Adipose tissue (tissue), 3 donors: ENCODE data around the gene APOA4. TPM values are rescaled to one million over a fixed set of nuclear protein-coding genes. Genes with fewer than 3 reads are reported as not detected.

Experiments
- H3K27ac ChIP-seq: one replicate; pipeline ENCODE4 v1.5.1; 2013; ENCODE audit warnings: low read depth, low read length
- WGBS, 3 donors: extraction: QIAGEN DNeasy Blood & Tissue Kit; methylation state at CpG; one replicate each; pipeline ENCODE4 v1.1.7; 2013; 5-methylcytosine and 5-hydroxymethylcytosine counted together
- polyA plus RNA-seq, 3 donors: library from polyadenylated mRNA; stranded (reverse); fragments of 200-250 nt; gene quantifications; one replicate each; pipeline ENCODE4 v1.2.3, GENCODE V29; 2013
- donor health status: healthy with polysubstance abuse.
- donor health status: Bipolar disorder and iron deficiency.
- donor health status: healthy.

The APOA4 gene
- polyA plus RNA-seq, 3 donors = 0.31 to 1.4 TPM; not detected in 1

DNA sequence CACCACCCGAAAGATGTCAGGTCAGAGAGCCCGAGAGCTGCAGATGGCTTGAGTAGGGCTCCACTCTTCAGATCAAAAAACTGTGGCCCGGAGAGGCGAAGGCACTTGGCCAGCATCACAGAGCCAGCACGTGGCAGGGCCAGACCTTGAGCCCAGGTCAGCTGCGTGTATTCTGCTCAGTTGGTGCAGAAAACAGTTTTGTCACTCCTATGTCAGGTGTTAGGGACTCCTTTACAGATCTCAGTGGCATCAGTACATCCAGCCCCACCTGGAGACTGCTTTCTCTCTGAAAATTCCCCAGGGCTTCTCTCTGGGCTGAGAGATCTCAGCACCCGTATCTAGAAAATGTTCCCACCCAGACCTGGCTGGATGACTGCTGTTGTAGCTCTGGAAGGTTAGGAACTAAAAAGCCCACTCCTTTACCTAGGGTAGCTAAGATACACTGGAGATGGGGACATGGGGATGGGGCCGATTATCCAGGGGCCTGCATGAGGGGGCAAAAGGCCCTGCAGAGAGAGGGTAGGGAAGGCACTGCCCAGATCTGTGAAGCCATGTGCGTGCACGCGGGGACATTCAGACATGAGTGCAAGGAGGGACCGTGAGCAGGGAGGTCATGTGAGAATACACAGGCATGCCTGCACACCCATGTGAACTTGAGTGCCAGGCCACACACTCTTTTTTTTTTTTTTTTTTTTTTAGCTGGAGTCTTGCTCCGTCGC, 10.9 kb upstream of the APOA4 start:
- H3K27ac ChIP-seq = no peak overlapping the region
- 71 to 95% (median 91%) methylated on average over 12 to 14 of the region's 14 CpGs for WGBS, 3 donors

DNA sequence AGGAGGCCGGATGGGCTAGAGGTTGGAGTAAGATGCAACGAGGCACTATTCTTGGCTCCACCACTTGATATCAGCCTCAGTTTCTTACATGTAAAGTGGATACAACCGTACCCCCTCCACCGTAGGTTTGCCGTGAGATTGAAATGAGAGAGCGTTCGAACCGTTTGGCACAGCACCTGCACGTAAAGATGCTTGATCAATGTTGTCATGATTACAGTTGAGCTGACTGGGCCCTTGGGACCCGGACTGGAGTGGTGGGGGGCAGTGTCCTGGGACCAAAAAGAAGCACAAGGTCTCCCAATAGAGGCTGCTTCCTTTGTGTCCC, 10.3 kb upstream of the APOA4 start:
- WGBS, 3 donors = 93 to 95% (median 94%) methylated on average over 10 of the region's 10 CpGs
- H3K27ac ChIP-seq = no peak overlapping the region

DNA sequence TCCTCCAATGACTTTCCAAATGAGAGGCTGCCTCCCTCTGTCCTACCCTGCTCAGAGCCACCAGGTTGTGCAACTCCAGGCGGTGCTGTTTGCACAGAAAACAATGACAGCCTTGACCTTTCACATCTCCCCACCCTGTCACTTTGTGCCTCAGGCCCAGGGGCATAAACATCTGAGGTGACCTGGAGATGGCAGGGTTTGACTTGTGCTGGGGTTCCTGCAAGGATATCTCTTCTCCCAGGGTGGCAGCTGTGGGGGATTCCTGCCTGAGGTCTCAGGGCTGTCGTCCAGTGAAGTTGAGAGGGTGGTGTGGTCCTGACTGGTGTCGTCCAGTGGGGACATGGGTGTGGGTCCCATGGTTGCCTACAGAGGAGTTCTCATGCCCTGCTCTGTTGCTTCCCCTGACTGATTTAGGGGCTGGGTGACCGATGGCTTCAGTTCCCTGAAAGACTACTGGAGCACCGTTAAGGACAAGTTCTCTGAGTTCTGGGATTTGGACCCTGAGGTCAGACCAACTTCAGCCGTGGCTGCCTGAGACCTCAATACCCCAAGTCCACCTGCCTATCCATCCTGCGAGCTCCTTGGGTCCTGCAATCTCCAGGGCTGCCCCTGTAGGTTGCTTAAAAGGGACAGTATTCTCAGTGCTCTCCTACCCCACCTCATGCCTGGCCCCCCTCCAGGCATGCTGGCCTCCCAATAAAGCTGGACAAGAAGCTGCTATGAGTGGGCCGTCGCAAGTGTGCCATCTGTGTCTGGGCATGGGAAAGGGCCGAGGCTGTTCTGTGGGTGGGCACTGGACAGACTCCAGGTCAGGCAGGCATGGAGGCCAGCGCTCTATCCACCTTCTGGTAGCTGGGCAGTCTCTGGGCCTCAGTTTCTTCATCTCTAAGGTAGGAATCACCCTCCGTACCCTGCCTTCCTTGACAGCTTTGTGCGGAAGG, 9.5 kb upstream of the APOA4 start:
- 80 to 83% (median 82%) methylated on average over 12 to 13 of the region's 13 CpGs for WGBS, 3 donors
- H3K27ac ChIP-seq = no peak overlapping the region

DNA sequence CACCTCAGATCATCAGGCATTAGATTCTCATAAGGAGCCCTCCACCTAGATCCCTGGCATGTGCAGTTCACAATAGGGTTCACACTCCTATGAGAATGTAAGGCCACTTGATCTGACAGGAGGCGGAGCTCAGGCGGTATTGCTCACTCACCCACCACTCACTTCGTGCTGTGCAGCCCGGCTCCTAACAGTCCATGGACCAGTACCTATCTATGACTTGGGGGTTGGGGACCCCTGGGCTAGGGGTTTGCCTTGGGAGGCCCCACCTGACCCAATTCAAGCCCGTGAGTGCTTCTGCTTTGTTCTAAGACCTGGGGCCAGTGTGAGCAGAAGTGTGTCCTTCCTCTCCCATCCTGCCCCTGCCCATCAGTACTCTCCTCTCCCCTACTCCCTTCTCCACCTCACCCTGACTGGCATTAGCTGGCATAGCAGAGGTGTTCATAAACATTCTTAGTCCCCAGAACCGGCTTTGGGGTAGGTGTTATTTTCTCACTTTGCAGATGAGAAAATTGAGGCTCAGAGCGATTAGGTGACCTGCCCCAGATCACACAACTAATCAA, 8.8 kb upstream of the APOA4 start:
- no peak overlapping the region for H3K27ac ChIP-seq
- WGBS, 3 donors = 87 to 97% (median 96%) methylated on average over 7 of the region's 7 CpGs

DNA sequence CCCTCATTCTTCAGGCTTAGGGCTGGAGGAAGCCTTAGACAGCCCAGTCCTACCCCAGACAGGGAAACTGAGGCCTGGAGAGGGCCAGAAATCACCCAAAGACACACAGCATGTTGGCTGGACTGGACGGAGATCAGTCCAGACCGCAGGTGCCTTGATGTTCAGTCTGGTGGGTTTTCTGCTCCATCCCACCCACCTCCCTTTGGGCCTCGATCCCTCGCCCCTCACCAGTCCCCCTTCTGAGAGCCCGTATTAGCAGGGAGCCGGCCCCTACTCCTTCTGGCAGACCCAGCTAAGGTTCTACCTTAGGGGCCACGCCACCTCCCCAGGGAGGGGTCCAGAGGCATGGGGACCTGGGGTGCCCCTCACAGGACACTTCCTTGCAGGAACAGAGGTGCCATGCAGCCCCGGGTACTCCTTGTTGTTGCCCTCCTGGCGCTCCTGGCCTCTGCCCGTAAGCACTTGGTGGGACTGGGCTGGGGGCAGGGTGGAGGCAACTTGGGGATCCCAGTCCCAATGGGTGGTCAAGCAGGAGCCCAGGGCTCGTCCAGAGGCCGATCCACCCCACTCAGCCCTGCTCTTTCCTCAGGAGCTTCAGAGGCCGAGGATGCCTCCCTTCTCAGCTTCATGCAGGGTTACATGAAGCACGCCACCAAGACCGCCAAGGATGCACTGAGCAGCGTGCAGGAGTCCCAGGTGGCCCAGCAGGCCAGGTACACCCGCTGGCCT, 7.2 kb upstream of the APOA4 start:
- no peak overlapping the region for H3K27ac ChIP-seq
- WGBS, 3 donors = 90 to 96% (median 93%) methylated on average over 17 of the region's 17 CpGs

DNA sequence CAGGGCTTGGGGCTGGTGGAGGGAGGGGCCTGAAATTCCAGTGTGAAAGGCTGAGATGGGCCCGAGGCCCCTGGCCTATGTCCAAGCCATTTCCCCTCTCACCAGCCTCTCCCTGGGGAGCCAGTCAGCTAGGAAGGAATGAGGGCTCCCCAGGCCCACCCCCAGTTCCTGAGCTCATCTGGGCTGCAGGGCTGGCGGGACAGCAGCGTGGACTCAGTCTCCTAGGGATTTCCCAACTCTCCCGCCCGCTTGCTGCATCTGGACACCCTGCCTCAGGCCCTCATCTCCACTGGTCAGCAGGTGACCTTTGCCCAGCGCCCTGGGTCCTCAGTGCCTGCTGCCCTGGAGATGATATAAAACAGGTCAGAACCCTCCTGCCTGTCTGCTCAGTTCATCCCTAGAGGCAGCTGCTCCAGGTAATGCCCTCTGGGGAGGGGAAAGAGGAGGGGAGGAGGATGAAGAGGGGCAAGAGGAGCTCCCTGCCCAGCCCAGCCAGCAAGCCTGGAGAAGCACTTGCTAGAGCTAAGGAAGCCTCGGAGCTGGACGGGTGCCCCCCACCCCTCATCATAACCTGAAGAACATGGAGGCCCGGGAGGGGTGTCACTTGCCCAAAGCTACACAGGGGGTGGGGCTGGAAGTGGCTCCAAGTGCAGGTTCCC, 6.5 kb upstream of the APOA4 start, which contains the start of gene APOC3:
APOC3 (plus strand) TSS at position 383 of the 659 bp plus-strand sequence. CDS start 676 bp downstream, outside the sequence.
- 65 to 72% (median 66%) methylated on average over 9 of the region's 9 CpGs for WGBS, 3 donors
- no peak within 1 kb of the TSS for H3K27ac ChIP-seq

DNA sequence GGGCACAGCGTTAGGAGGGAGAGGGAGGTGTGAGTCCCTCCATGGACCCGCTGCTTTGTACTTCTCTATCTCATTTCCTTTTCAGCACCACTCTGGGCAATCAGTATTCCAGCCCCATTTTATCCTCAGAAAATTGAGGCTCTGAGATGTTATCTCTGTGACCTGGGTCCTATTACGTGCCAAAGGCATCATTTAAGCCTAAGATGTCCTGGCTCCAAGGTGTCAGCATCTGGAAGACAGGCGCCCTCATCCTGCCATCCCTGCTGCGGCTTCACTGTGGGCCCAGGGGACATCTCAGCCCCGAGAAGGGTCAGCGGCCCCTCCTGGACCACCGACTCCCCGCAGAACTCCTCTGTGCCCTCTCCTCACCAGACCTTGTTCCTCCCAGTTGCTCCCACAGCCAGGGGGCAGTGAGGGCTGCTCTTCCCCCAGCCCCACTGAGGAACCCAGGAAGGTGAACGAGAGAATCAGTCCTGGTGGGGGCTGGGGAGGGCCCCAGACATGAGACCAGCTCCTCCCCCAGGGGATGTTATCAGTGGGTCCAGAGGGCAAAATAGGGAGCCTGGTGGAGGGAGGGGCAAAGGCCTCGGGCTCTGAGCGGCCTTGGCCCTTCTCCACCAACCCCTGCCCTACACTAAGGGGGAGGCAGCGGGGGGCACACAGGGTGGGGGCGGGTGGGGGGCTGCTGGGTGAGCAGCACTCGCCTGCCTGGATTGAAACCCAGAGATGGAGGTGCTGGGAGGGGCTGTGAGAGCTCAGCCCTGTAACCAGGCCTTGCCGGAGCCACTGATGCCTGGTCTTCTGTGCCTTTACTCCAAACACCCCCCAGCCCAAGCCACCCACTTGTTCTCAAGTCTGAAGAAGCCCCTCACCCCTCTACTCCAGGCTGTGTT, 5.8 kb upstream of the APOA4 start:
- no peak overlapping the region for H3K27ac ChIP-seq
- WGBS, 3 donors = 68 to 70% (median 68%) methylated on average over 16 of the region's 16 CpGs

DNA sequence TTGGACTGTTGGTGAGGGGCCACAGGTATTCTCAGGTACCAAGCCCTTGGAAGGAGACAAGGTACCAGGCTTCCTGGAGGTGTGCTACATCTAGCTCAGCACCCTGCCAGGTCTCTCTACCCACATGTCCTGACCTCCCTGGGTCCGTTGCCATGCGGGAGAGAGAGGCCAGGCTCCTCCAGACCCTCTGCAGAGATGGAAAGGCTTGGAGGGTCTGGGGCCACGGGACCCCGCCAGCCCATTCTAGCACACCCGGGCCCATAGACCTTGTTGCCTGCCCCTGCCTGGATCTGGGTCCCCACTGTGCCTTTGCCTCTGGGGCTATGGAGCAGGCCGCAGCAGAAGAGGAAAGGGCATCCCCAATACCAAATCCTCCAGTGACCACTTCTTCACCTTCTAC, 4.4 kb upstream of the APOA4 start:
- WGBS, 3 donors = 85 to 96% (median 94%) methylated on average over 6 of the region's 6 CpGs
- no peak overlapping the region for H3K27ac ChIP-seq

DNA sequence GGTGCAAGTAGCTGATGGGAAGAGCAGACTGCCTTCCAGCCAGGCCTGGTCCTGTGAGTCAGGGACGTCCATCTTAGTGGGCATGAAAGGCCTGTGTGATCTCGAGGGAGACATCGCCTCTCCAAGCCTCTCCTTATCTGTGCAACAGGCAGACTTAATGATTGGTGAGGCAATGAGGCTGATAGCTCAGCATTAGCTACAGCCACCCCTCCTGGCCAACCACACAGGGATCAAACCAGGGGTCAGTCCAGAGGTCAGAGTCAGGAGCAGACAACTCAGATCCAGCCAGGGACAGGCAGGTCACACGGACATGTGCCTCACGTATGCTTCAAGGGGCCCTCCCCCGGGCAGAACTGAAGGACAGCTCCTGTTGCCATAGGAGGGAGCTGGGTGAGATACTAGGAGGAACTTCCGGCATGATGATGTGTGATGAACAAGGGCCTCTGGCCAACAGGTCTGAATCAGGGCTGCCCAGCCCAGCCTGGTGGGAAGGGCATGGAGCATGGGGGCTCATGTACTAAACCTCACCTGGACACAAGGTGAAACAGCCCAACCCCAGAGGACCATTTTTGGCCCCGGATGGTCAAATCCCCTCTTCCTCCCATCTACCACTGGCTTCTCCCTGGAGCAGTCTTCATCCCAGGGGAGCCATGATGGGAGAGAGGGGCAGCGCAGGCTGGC, 3.8 kb upstream of the APOA4 start:
- no peak overlapping the region for H3K27ac ChIP-seq
- WGBS, 3 donors = 78 to 82% (median 78%) methylated on average over 9 of the region's 9 CpGs

DNA sequence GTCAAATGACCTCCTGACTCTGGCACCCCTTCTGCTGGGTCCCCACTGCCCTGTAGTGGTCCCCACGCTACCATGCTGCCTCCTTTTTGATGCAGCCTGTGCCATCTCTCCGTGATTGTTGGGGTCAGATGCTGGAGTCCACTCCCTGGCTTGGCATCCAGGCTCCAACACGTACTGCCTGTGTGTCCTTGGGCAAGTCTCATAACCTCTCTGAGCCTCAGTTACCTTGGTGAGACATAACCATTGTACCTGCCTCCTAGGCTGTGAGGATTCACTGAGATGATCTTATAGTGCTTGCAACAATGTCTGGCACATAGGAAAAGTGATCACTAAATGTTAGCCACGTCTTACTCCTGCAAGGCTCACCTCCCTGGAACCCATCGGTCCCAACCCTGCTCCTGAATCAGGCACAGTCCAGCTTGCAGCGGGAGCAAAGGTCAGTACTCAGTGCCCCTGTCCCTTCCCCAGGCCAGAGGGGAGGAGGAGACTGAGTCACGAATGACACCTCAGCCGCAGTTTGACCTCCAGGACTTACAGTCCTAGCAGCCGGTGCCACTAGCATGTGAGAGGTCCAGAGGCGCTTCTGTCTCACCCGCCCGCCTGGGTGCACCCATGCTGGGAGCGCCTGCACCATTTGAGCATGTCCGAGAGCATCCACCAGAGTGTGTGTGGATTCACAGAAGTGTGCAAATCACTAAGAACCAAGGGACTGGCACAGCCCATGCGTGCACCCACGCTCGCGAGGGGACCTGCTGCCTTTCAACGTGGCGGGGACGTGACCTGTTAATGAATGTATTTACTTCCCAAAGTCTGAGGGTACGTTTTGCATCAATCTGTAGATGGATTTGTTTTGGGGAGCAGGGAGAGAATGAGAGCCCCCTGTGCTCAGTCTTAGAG, 3.0 kb upstream of the APOA4 start:
- 79 to 81% (median 80%) methylated on average over 21 to 22 of the region's 22 CpGs for WGBS, 3 donors
- H3K27ac ChIP-seq = no peak overlapping the region

DNA sequence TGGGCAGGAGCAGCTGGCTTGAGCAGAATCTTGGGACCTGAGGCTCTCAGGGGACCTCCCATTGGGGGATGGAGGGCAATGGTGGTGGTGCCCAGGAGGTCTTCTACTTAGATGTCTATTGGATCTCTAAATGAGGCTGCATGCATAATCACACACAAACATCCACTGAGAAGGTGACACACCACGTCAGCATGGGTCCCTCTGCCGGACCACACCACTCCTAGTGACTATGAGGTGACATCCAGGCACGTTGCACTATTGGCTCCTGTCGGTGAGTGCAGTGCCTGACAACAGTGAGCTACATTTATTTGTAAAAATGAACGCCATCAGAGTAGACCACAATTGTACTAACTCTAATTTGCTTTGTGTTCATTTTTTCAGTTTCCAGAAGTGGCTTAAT, 2.3 kb upstream of the APOA4 start:
- WGBS, 3 donors = 77 to 88% (median 81%) methylated on average over 5 of the region's 5 CpGs
- H3K27ac ChIP-seq = no peak overlapping the region

DNA sequence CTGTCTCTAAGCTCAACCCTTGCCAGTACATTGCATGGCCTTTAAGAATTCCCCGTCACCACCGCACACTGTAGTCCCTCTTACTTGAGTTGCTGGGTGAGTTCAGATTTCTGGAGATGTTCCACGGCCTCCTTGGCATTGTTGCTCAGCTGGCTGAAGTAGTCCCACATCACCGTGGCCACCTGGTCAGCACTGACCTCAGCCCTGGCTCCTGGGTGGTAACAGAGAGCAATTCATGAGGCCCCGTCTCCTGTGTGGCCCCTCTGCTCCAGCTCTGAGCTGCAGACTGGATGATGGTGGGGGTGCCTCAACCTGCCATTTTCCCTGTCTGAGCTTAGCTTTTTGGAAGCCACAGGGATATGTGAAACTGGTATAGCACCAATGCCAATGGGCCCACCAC, 529 bp downstream of the APOA4 start:
- 72 to 75% (median 74%) methylated on average over 5 of the region's 5 CpGs for WGBS, 3 donors
- H3K27ac ChIP-seq = no peak overlapping the region

DNA sequence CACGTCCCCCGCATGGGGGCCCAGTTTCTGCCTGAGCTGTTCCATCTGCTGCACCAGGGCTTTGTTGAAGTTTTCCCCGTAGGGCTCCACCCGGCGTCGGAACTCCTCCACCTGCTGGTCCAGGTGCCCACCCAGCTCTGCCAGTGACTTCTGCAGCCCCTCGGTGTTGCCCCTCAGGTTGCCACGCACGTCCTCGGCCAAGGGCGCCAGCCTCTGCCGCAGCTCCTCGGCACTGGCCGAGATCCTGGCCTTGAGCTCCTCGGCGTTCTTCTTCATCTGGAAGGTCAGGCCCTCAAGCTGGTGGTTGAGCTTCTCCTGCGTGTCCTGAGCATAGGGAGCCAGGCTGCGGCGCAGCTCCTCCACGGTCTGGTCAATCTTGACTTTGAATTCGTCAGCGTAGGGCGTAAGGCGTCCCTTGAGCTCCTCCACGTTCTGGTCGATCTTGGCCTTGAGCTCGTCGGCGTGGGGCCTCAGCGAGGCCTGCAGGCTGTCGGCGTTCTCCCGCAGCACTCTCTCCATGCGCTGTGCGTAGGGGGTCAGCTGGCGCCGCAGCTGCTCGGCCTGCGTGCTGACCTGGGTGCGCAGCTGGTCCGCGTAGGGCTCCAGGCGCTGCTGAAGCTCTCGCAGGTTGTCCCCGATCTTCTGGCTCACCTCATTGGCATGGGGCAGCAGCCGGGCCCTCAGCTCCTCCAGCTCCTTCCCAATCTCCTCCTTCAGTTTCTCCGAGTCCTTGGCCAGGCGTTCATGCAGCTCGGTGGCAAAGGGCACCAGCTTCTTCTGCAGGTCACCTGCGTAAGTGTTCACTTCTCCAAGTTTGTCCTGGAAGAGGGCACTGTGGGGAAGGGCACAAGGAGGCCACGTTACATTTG, 1.8 kb downstream of the APOA4 start:
- WGBS, 3 donors = 92 to 94% (median 94%) methylated on average over 51 of the region's 51 CpGs
- H3K27ac ChIP-seq = no peak overlapping the region

DNA sequence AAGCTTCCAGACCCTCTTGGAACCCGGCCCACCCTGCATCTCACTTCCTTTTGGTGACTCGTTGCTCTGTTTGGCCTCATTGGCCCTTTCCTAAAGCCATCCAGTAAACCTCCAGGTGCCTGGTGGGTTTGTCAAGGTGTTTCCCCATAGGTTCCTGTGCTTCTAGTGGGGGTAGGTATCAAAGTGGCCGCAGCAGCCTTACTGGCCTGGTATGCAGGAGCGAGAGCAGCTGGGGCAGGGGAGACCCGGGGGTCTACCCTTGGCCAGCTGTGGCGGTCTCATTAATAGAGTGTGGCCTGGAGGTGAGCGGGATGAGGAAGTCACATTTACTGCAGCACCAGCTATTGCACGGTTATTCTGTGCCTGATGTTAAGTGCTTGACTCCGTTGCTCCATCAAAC, 4.1 kb downstream of the APOA4 start:
- WGBS, 3 donors = 87 to 90% (median 89%) methylated on average over 9 of the region's 9 CpGs
- H3K27ac ChIP-seq = no peak overlapping the region

DNA sequence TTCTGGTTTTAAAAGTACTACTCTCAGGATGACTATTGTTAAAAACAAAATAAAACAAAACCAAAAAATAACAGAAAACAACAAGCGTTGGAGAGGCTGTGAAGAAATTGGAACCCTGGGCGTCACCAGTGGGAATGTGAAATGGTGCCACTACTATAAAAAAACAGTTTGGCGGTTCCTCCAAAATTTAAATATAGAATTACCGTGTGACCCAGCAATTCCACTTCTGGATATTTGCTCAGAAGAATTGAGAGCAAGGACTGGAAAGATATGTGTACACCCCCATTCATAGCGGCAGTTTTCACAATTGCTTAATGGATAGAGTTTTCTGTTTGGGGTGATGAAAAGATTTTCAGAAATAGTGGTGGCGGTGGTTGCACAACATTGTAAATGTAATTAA, 8.6 kb downstream of the APOA4 start:
- H3K27ac ChIP-seq = no peak overlapping the region
- 72 to 87% (median 73%) methylated on average over 6 of the region's 6 CpGs for WGBS, 3 donors
